Superior temporal gyrus (tissue), 1 donor: Measurements from ENCODE around the gene HLA-DPA1.
A peak's percentile ranks its signal among the peaks of the same experiment; 100 is the strongest.

Source experiments
- DNase-seq: peaks from one replicate; pipeline ENCODE4 v3.0.0-alpha.2; 2016; ENCODE audit errors: extremely low spot score

Gene HLA-DPA1

GRCh38 chr6:33017694-33018353 is 55.6 kb downstream of the HLA-DPA1 start:
- DNase-seq, result no peak

- DNase-seq, result no peak
Observed at GRCh38 chr6:33017018-33017417, 56.4 kb downstream of the HLA-DPA1 start.

DNA sequence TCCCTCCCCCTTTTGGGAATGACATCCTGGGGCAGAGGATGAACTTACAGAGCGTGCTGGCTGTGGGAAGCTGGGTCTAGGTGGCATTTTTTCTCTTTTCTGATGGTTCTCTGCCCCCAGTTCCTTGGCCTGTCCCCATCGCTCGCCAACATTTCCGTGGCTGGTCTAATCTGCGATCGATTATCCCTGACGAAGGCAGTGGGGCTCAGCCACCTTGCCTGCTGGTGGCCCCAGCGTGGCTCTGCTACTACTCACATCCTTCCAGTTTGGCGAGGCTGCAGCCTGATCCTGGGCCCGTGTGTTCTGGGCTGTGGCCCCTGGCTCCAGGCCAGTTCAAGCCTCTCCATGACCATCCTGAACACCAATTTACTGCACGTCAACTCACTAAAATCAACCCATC is 57.7 kb downstream of the HLA-DPA1 start:
- DNase-seq, result no peak

DNA sequence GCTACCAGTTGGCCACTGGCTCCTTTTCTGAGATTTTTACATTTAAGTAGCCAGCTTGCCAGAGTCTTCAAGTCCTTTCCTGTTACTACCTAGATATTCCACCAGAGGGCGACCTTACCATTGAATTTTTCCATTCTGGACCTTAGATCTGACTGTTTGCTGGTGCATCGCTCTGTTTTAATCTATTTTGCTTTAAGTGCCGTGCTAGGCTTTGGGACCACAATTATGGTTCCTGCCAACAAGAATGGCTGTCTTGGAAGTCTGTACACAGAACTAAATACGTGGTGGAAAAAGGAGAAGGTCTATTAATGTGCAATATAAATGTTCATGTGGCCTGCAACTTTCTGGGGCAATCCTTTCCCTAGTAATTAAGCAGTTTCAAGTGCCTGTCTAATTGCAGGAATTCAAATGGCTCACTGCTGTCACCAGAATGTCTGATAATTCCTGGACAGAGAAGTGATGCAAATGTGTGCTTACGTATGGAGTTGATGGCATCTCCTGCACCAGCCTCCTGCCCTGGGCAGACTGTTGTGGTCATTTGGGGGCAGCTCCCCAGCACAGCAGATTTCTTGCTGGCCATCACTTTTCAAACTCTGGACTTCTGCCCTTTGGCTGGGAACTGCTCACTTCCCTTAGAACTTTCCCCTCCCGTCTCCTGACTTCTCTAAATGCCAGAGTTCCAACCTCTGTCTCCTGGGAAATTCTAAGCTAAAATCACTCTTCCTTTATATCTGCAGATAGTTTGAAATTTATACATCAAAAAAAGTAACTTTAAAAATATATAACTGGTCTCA is 58.4 kb downstream of the HLA-DPA1 start:
- DNase-seq, result peak; percentile 96
